ENCODE measurements around the gene PGAP1.

GRCh38 chr2:196965651-196966050 lies 39.1 kb upstream of the PGAP1 start:
- TF ChIP-seq POLR2AphosphoS5 (IDR thresholded peaks at IDR 0.05; ENCODE audit: low read depth, low read length) (no peak), POLR2A (IDR thresholded peaks at IDR 0.05; ENCODE audit: low read depth, low read length) (no peak), TAF1 (IDR thresholded peaks at IDR 0.05; ENCODE audit: borderline replicate concordance, low read depth, low read length) (no peak)
